Ovary (tissue), 9 donors: ENCODE data around the gene RPRM. TPM values are rescaled to one million over a fixed set of nuclear protein-coding genes. Genes with fewer than 3 reads are reported as not detected.
"Not testable (repeated sequence)": the region's sequence is repeated elsewhere in the genome, so short reads cannot be mapped to it uniquely, and the experiment has no call there.

Experiments used
- DNase-seq, 5 donors: peaks; one replicate each; pipeline ENCODE4 v3.0.0-alpha.2; 2019 to 2020
- H3K27ac ChIP-seq, 2 donors: fragments of 200-600 bp; one replicate each; pipeline versions ENCODE4 v1.5.1 to v1.8.0; 2019 to 2022
- H3K27me3 ChIP-seq: fragments of 200-600 bp; one replicate; pipeline ENCODE4 v1.8.0; 2022
- H3K36me3 ChIP-seq: fragments of 200-600 bp; sonication (generic); one replicate; pipeline ENCODE4 v1.5.1; 2019
- H3K4me1 ChIP-seq: one replicate; pipeline ENCODE4 v1.8.1; 2013; ENCODE audit warnings: mild to moderate bottlenecking, moderate library complexity; ENCODE audit not compliant: insufficient read depth
- H3K4me3 ChIP-seq: fragments of 200-600 bp; sonication (generic); one replicate; pipeline ENCODE4 v1.5.1; 2017
- H3K9me3 ChIP-seq, 2 donors: fragments of 200-600 bp in 1 of 2; sonication (generic) in 1 of 2; one replicate each; pipeline versions ENCODE4 v1.5.1 to v1.8.1; 2013 to 2019; ENCODE audit warnings: mild to moderate bottlenecking in 1 of 2, moderate library complexity in 1 of 2
- CTCF ChIP-seq, 3 donors: fragments of 450-650 bp in 2 of 3; fragments of 200-600 bp in 1 of 3; IDR thresholded peaks; one replicate each; pipeline versions ENCODE4 v1.5.1 to v1.8.0; 2016 to 2022; ENCODE audit warnings: antibody characterized with exemption in 3 of 3, mild to moderate bottlenecking in 1 of 3
- EP300 ChIP-seq: sonication (generic); formaldehyde crosslinking; IDR thresholded peaks from one replicate; pipeline ENCODE4 v1.6.1; 2017; ENCODE audit warnings: antibody characterized with exemption
- POLR2A ChIP-seq: fragments of 450-650 bp; IDR thresholded peaks from one replicate; pipeline ENCODE4 v1.6.1; 2017; ENCODE audit warnings: antibody characterized with exemption, mild to moderate bottlenecking, moderate library complexity
- WGBS, 3 donors: extraction: QIAGEN DNeasy Blood & Tissue Kit in 1 of 3; methylation state at CpG; one replicate each; pipeline versions ENCODE4 v1.1.5 to v1.1.7; 2013 to 2017; 5-methylcytosine and 5-hydroxymethylcytosine counted together
- intact Hi-C, 4 donors: fragments of 100-400 bp; cut with DNase I; formaldehyde crosslinking; loops; one replicate each; pipeline versions ENCODE4 v1.11.0 to v1.15.1; 2022 to 2023
- polyA plus RNA-seq, 2 donors: library from polyadenylated mRNA; stranded (reverse); fragments of 200-250 nt in 1 of 2; fragments of 350-450 nt in 1 of 2; fragmentation: Illumina TruSeq in 1 of 2; extraction: RNeasy Lipid Tissue Mini Kit (QIAGEN cat#74804) in 1 of 2; gene quantifications; one replicate each; pipeline ENCODE4 v1.2.3, GENCODE V29; 2013 to 2014
- total RNA-seq, 7 donors: library from RNA; depleted of rRNA in 2 of 7; stranded (reverse); fragments of >200 nt in 2 of 7; fragmentation: NEBNext Ultra II Directional in 3 of 7; extraction: Animal tissue kit (Norgen Biotek cat#: 25700) in 3 of 7; gene quantifications; one replicate each; pipeline versions ENCODE4 v1.1.0 to v1.2.4, GENCODE V29; 2016 to 2023
- donor health status: DM: no; HTN: no; CAD: no; lungs with moderate emphysema.
- donor health status: DM: no; HTN: no; CAD: no.
- donor health status: Bipolar disorder and iron deficiency.
- donor health status: DM: yes; HTN: yes; CAD: no.
- donor health status: DM: no; HTN: no; CAD: no.
- donor health status: DM: yes; HTN: yes; CAD: no.

Gene RPRM
- total and polyA plus RNA-seq, 9 donors = 2.2 to 36.4 (median 17.3) TPM

- Histone ChIP-seq H3K4me1 (no peaks in the 10 kb centered on the region), H3K4me3 (no peak overlapping the region), H3K36me3 (no peaks in the 10 kb centered on the region), H3K27ac (no peak overlapping the region), H3K9me3 (no peaks in the 10 kb centered on the region), H3K27me3 (no peaks in the 10 kb centered on the region)
- no peak for DNase-seq
- 84 to 92% (median 92%) methylated on average over 15 of the region's 15 CpGs for WGBS, 3 donors
- no peak for TF ChIP-seq POLR2A
- TF ChIP-seq EP300 = no peak
- no peak for TF ChIP-seq CTCF (IDR thresholded peaks at IDR 0.05)
- intact Hi-C loops = no loop called here
Measured at GRCh38 chr2:153509133-153509532, 30.6 kb upstream of the RPRM start.

GRCh38 chr2:153506499-153506898, 27.9 kb upstream of the RPRM start:
- DNase-seq, H3K36me3 ChIP-seq, H3K27me3 ChIP-seq, H3K9me3 ChIP-seq, H3K27ac ChIP-seq, H3K4me3 ChIP-seq, intact Hi-C loops, H3K4me1 ChIP-seq: not testable (repeated sequence)

GRCh38 chr2:153499439-153499838, 20.9 kb upstream of the RPRM start:
- H3K27me3 ChIP-seq = no peaks in the 10 kb centered on the region
- TF ChIP-seq POLR2A = no peak
- TF ChIP-seq CTCF (IDR thresholded peaks at IDR 0.05) = no peak
- no peak for TF ChIP-seq EP300
- H3K36me3 ChIP-seq = no peaks in the 10 kb centered on the region
- WGBS, 3 donors = 81 to 88% (median 85%) methylated on average over 5 of the region's 5 CpGs
- no peak for DNase-seq
- H3K4me3 ChIP-seq = no peak overlapping the region
- no peak overlapping the region for H3K27ac ChIP-seq
- H3K4me1 ChIP-seq = no peaks in the 10 kb centered on the region
- no peaks in the 10 kb centered on the region for H3K9me3 ChIP-seq
- intact Hi-C loops = no loop called here

- H3K4me1 ChIP-seq = no peaks in the 10 kb centered on the region
- WGBS, 3 donors = 85 to 89% (median 87%) methylated on average over 14 of the region's 14 CpGs
- H3K4me3 ChIP-seq = no peak overlapping the region
- H3K27me3 ChIP-seq = no peaks in the 10 kb centered on the region
- H3K36me3 ChIP-seq = no peaks in the 10 kb centered on the region
- intact Hi-C loops = no loop called here
- DNase-seq = no peak
- TF ChIP-seq EP300 (no peak), CTCF (IDR thresholded peaks at IDR 0.05) (no peak), POLR2A (no peak)
- H3K9me3 ChIP-seq = no peaks in the 10 kb centered on the region
- H3K27ac ChIP-seq = no peak overlapping the region
Measured at GRCh38 chr2:153497938-153498629, 19.5 kb upstream of the RPRM start.

- intact Hi-C loops = no loop called here
- no peaks in the 10 kb centered on the region for H3K36me3 ChIP-seq
- 4 to 12% (median 7%) methylated on average over 1 of the region's 1 CpG for WGBS, 3 donors
Measured at GRCh38 chr2:153495725-153496124, 17.2 kb upstream of the RPRM start.

More at GRCh38 chr2:153495725-153496124, 17.2 kb upstream of the RPRM start:
- H3K27me3 ChIP-seq = no peaks in the 10 kb centered on the region
- no peak for DNase-seq
- no peaks in the 10 kb centered on the region for H3K4me1 ChIP-seq
- H3K9me3 ChIP-seq = no peaks in the 10 kb centered on the region
- H3K4me3 ChIP-seq = no peak overlapping the region
- no peak overlapping the region for H3K27ac ChIP-seq
- no peak for TF ChIP-seq POLR2A
- TF ChIP-seq EP300 = no peak
- no peak for TF ChIP-seq CTCF (IDR thresholded peaks at IDR 0.05)
